Nephron (organoid): ENCODE data around the gene PCCB.
A peak's percentile ranks its signal among the peaks of the same experiment; 100 is the strongest.

ENCODE experiments used
- H3K27ac Mint-ChIP-seq, 3 experiments: 2 replicates each; pipeline ENCODE4 v1.8.0; 2020; ENCODE audit warnings: mixed read lengths in 3 of 3, mild to moderate bottlenecking in 2 of 3, moderate library complexity in 1 of 3
- H3K27me3 Mint-ChIP-seq: 2 replicates; pipeline ENCODE4 v1.8.0; 2021; ENCODE audit warnings: low read depth, mild to moderate bottlenecking, moderate library complexity, mixed read lengths
- H3K36me3 Mint-ChIP-seq: 2 replicates; pipeline ENCODE4 v1.8.0; 2020; ENCODE audit warnings: low read depth, mixed read lengths
- H3K4me1 Mint-ChIP-seq: 2 replicates; pipeline ENCODE4 v1.8.0; 2020; ENCODE audit warnings: mixed read lengths
- H3K4me3 Mint-ChIP-seq, 3 experiments: 2 replicates each; pipeline ENCODE4 v1.8.0; 2020; ENCODE audit warnings: mild to moderate bottlenecking in 3 of 3, mixed read lengths in 3 of 3, moderate library complexity in 2 of 3
- H3K9me3 Mint-ChIP-seq: 2 replicates; pipeline ENCODE4 v1.8.0; 2020; ENCODE audit warnings: mixed read lengths
- CTCF ChIP-seq, 3 experiments: fragments of 200-600 bp; sonication (generic); IDR thresholded peaks; one replicate each; pipeline ENCODE4 v1.5.0; 2021; ENCODE audit warnings: antibody characterized with exemption in 3 of 3; ENCODE audit not compliant: unreplicated experiment in 3 of 3

The PCCB gene

DNA sequence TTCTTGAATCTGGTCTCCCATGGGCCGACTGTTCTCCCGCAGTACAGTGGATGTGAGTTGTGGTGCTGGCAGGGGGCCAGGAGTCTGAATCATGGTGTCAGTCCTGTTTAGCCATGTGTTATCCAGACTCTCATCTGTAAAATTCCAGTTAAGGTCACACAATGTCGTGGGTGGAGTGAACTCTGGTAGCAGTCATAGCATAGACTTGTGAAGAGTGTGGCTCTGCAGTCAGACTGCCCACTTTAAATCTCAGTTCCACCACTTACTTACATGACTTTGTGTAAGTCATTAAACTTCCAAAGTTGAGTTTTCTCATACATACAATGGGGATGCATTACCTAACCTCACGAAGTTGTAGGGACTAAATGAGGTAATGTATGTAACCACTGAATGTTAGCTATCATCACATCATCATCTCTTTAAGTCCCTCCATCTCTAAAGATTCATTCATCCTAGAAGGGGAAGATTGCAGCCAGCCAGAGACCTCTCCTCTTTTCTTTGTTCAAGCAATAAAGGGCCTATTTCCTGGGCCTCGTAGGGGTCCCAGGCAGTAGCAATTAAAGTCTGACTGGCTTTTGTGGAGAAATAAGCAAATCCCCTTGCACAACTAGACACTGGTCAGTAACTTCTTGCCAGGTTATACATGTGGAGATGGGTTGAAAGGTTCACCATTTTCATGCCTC lies 93.9 kb downstream of the PCCB start:
- Mint-ChIP-seq H3K27ac (no peak overlapping the region), H3K9me3 (no peaks in the 10 kb centered on the region), H3K4me1 (no peaks in the 10 kb centered on the region), H3K4me3 (no peak overlapping the region), H3K36me3 (peaks cover 65% of the 10 kb centered on the region), H3K27me3 (no peaks in the 10 kb centered on the region)
- TF ChIP-seq CTCF (IDR thresholded peaks at IDR 0.05; ENCODE audit: unreplicated experiment in 3 of 3) = no peak

- Mint-ChIP-seq H3K36me3 (peaks cover 48% of the 10 kb centered on the region), H3K27ac (no peak overlapping the region), H3K4me1 (no peaks in the 10 kb centered on the region)
These were observed 96.3 kb downstream of the PCCB start for GRCh38 chr3:136346486-136346885.

DNA sequence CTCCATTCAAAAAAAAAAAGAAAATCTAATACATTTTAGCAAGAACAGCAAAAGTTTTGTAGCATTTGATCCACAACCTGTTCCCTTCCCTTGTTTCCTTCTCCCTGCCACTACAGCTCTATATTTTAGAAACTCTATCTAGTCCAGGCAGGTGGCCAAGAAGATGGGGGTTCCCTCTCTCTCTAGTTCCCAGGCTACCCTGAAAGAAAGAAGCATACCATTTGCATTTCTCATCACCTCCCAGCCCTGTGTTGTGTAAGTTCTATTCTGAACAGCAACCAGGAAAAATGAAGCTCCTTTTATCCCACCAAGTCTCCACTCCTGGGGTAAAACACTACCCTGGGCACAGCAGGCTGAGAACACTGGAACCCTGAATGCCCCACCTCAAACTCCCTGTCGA lies 100.0 kb downstream of the PCCB start:
- H3K27ac Mint-ChIP-seq = no peak overlapping the region

More at GRCh38 chr3:136346486-136346885, 96.3 kb downstream of the PCCB start:
- H3K9me3 Mint-ChIP-seq = no peaks in the 10 kb centered on the region
- H3K4me3 Mint-ChIP-seq = no peak overlapping the region
- TF ChIP-seq CTCF (IDR thresholded peaks at IDR 0.05; ENCODE audit: unreplicated experiment in 3 of 3) = no peak
- H3K27me3 Mint-ChIP-seq = no peaks in the 10 kb centered on the region

GRCh38 chr3:136350557-136350956 lies 100.4 kb downstream of the PCCB start:
- peaks cover 53% of the 10 kb centered on the region for H3K36me3 Mint-ChIP-seq
- peaks cover 7% of the 10 kb centered on the region for H3K9me3 Mint-ChIP-seq
- no peaks in the 10 kb centered on the region for H3K27me3 Mint-ChIP-seq
- no peak for TF ChIP-seq CTCF (IDR thresholded peaks at IDR 0.05; ENCODE audit: unreplicated experiment in 3 of 3)
- no peak overlapping the region for H3K27ac Mint-ChIP-seq
- H3K4me1 Mint-ChIP-seq = no peaks in the 10 kb centered on the region
- H3K4me3 Mint-ChIP-seq = no peak overlapping the region

More for the DNA sequence above, 100.0 kb downstream of the PCCB start:
- Mint-ChIP-seq H3K27me3 (no peaks in the 10 kb centered on the region), H3K4me1 (no peaks in the 10 kb centered on the region), H3K36me3 (peaks cover 50% of the 10 kb centered on the region), H3K4me3 (no peak overlapping the region), H3K9me3 (peaks cover 3% of the 10 kb centered on the region)
- no peak for TF ChIP-seq CTCF (IDR thresholded peaks at IDR 0.05; ENCODE audit: unreplicated experiment in 3 of 3)

DNA sequence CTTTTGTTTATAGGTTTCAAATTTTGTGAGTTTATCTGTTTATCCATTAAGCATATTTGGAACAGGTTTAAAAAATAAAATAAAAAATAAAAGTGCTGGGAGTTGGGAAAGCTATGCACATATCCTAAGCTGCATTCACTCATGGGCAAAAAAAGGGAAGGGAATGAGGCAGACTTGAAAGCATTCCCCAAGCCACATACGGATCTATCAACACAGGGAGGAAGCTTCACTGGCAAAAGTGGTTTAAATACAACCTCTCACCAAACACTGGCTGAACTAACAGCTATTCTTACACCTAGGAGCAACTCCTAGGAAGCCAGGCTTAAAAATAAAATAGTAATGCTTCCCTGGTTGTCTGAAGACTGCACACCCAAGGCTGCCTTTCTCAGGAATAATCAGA lies 101.2 kb downstream of the PCCB start:
- peaks cover 12% of the 10 kb centered on the region for H3K9me3 Mint-ChIP-seq
- H3K36me3 Mint-ChIP-seq = peaks cover 55% of the 10 kb centered on the region
- H3K27me3 Mint-ChIP-seq = no peaks in the 10 kb centered on the region
- no peak overlapping the region for H3K4me3 Mint-ChIP-seq
- TF ChIP-seq CTCF (IDR thresholded peaks at IDR 0.05; ENCODE audit: unreplicated experiment in 3 of 3) = no peak
- no peaks in the 10 kb centered on the region for H3K4me1 Mint-ChIP-seq
- no peak overlapping the region for H3K27ac Mint-ChIP-seq

DNA sequence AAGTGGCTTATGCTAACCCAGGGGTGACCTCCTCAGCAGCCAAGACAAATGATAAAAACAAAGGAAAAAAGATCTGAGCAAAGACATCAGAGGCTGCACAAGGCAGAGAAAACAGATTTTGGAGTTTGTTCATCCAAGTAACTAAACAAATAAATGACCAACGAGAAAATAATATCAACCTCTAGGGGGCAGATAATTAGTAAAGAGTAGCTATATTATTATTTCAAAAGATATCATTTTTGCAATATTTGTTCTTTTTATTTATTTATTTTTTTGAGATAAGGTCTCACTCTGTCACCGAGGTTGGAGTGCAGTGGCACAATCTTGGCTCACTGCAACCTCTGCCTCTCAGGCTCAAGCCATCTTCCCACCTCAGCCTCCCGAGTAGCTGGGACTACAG lies 101.8 kb downstream of the PCCB start:
- Mint-ChIP-seq H3K4me3 (no peak overlapping the region), H3K9me3 (peaks cover 12% of the 10 kb centered on the region), H3K27me3 (no peaks in the 10 kb centered on the region), H3K36me3 (peaks cover 57% of the 10 kb centered on the region), H3K4me1 (no peaks in the 10 kb centered on the region), H3K27ac (no peak overlapping the region)
- TF ChIP-seq CTCF (IDR thresholded peaks at IDR 0.05; ENCODE audit: unreplicated experiment in 3 of 3) = peak in 2 of 3 experiments; percentile 8 to 26
